HG03520 (cell line): ENCODE measurements around the gene AHNAK2.

Experiments
- ATAC-seq: cut with Tn5 transposase; IDR thresholded peaks from one replicate; pipeline ENCODE4 v1.9.1; 2021; ENCODE audit warnings: mild to moderate bottlenecking, moderate library complexity; ENCODE audit not compliant: unreplicated experiment

The AHNAK2 gene

GRCh38 chr14:105012171-105012985 lies 34.2 kb upstream of the AHNAK2 start:
- ATAC-seq, result no peak

GRCh38 chr14:105011312-105011990 lies 33.3 kb upstream of the AHNAK2 start:
- ATAC-seq, result no peak

DNA sequence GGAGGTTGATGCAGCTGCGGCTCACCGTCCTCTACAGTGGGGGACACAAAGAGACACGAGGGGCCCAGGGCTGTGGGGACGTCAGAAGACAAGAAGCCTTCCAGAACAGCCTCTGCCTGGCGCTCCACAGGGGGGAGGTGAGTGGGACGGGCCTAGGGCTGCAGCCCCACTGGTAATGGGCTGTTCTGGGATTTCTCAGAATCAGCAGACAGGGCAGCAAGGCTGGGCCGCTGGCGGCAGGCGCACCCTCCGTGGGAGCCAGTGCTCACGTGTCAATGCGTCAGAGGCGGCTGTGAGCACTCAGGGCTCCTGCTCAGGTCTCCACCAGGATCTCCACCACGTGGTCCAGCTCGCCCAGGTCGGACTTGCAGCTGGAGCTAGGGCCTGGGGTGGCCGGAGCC lies 32.7 kb upstream of the AHNAK2 start:
- no peak for ATAC-seq

DNA sequence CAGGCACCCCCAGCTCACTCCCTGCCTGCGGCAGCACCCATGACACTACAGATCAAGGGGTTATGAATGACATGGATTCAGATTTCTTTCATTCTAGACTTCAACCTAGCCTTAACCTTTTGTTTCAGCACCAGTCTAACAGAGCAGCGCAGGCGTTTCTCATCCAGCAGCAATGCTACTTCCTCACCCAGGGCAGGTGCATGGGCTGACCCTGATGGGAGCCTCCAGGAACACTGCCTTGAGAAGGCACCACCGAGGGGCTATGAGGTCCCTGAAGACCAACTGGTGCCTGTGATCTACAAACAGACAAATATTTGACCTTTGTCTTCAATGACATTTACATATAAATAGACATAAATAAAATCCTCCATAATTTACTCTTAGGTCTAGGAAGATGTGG lies 31.9 kb upstream of the AHNAK2 start:
- no peak for ATAC-seq

- no peak for ATAC-seq
Observed at GRCh38 chr14:105007593-105008264, 29.6 kb upstream of the AHNAK2 start.

GRCh38 chr14:105006831-105007592 lies 28.8 kb upstream of the AHNAK2 start:
- ATAC-seq, result no peak

GRCh38 chr14:105005929-105006830 lies 28.0 kb upstream of the AHNAK2 start:
- no peak for ATAC-seq

DNA sequence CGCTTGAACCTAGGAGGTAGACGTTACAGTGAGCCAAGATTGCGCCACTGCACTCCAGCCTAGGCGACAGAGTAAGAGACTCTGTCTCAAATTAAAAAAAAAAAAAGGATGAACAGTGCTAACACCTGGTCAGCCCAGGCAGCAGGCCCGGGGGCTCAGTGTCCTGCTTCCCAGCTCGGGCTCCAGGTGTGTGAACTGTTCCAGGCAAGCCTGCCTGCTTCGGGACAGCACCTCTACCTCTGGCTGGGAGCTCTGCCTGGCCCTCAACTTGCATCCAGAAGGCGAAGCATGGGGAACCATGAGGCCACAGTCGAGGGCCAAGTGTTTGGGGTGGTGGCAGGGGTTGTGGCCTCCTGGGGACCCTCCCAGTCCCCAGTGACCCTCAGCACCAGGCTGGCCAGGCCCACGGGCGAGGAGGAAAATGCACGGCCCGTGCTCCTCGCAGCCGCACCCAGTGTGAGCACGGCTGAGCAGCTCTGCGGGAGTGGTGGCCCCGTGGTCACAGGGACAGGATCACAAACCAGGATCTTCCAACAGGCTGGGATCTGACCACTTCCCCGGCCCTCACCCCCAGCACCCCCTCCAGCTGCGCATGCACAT lies 27.3 kb upstream of the AHNAK2 start:
- ATAC-seq, result no peak

- ATAC-seq, result no peak
Observed at GRCh38 chr14:104999361-104999760, 21.2 kb upstream of the AHNAK2 start.

GRCh38 chr14:104998801-104999200 lies 20.6 kb upstream of the AHNAK2 start:
- ATAC-seq, result no peak

DNA sequence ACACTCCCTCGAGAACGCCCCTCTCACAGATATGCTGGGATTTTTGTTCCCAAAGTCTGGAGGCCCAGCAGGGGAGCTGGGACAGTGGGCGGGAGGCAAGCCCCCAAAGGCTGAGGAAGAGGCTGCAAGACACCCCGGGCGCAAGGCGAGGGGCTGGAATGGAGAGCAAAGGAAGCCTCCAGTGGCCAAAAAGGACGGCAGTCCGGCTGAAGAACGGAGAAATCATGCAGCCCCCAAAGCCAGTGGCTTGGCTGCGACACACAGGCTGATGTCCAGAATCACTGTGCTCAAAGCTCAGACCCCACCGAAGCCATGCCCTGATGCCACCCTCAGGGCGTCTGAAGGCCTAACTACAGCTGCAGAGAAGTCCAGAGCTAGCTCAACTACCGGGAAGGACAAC lies 18.3 kb upstream of the AHNAK2 start:
- no peak for ATAC-seq

GRCh38 chr14:104996032-104996431 lies 17.9 kb upstream of the AHNAK2 start:
- no peak for ATAC-seq

- ATAC-seq, result no peak
Observed at GRCh38 chr14:104994978-104995377, 16.8 kb upstream of the AHNAK2 start.

DNA sequence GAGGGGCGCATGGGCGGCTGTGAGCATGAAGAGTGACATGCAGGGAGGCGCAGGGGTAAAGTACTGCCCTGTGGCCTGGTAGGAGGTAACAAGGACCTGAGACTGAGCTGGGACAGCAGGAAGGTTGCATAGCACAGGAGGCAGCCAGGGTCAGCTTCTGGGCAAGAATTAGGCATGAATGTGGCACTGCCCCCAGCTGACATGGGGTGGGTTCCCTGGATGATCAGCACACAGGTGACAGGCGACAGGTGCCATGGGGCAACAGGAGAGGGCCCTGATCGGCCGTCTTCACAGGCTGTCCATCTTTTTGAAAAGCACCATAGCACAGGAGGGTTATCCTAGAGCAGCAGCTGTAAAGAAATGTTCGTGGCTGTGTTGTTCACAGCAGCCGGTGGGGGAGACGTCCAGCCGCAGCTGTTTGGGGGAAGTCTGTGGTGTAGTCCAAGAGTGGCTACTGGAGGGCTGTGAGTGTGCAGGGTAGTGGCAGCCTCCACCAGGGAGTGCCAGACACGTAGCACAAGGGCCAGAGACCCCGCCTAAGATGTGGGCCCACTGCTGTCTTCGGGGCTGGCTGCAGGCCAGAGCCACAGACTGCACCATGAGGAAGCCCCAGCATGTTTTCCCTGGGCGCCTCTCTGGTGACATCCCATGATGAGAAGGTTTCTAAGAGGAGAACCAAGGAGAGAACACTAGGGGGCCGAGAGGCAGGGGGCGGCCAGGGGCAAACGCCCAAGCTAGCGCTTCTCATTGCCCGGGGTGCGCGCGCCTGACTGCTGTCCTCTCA lies 15.8 kb upstream of the AHNAK2 start:
- no peak for ATAC-seq

DNA sequence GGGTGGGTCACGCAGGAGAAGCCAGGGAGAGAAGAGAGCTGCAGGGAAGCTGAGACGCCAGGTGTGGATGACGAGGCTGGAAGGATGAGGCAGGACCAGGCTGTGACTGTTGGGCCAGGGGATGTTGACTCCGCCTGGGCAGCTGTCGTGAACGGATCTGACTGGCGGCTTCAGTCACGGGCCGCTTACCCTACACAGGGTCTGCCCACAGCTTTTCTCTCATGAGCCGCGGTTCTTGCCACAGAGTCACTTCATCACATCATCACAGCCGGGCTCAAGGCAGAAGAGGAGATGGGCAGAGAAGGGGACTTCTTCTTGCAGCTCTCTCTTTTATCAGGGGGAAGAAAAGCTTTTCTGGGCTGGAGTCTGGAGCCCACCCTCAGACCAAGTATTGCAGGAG lies 15.1 kb upstream of the AHNAK2 start:
- ATAC-seq, result no peak

DNA sequence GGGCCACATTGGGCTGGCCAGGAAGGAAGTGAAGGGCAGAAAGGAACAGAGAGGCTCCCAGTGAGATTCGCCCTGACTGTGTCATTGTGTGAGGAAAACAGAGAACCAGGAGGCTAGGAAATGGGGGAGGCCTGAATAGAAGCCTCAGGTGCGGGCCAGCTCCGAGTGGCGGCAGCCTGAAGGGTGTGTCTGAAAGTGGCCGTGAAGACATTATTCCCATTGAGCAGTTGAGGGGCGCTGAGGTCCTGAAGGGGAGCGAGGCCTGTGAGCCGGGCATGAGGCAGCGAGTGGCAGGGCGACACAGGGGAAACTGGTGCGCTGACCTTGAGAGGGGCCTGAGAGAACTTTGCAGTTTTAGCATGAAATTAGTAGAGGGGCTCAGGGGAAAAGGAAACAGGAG lies 14.3 kb upstream of the AHNAK2 start:
- ATAC-seq, result no peak

- ATAC-seq, result no peak
Observed at GRCh38 chr14:104991896-104992230, 13.7 kb upstream of the AHNAK2 start.

GRCh38 chr14:104989951-104990303 lies 11.8 kb upstream of the AHNAK2 start:
- ATAC-seq, result no peak

DNA sequence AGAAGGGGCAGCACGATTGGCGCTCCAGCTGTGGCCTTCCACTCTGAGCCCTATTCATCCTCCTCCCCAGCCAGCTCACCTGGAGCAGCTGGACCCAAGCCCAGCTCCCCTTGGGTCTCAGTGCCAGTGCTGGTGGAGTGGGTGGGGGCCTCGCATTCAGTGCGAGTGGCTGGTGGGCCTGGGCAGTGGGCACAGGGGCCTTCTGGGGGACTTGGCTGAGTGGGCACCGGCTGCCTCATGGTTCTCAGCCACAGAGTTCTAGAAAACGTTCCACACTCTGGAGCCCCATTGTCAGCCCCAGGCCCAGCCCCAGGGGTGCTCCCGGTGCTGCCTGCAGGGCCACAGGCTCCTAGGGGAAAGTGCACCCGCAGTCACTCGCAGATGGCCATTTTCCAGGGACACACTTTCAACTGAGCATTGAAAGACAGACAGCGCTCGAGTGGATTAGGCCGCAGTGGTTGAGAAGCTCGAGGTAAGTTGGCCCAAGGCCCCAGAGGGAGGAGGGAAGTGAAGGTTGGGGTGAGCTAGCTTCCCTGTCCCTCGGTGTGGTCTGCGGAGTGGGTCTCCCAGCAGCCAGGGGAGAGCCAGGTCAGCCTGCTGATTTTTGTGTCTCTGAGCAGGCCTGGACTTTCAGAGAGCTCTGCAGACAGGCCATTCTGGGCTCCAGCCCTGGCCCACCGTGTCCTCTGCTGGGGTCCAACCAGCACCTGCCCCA lies 11.2 kb upstream of the AHNAK2 start:
- ATAC-seq, result no peak
